HFF-Myc (cell line): ENCODE results near the gene POU2AF3.
A peak's percentile ranks its signal among the peaks of the same experiment; 100 is the strongest.
"Not testable (repeated sequence)": the region's sequence is repeated elsewhere in the genome, so short reads cannot be mapped to it uniquely, and the experiment has no call there.

Source experiments
- DNase-seq: peaks from one replicate; pipeline ENCODE4 v3.0.0-alpha.2; 2011; ENCODE audit warnings: low read depth; ENCODE audit errors: extremely low read depth
- H3K4me3 ChIP-seq: replicated peaks from 2 replicates; pipeline ENCODE4 v1.5.1; 2011; ENCODE audit warnings: low read depth, mild to moderate bottlenecking, control low read depth, low read length
- CTCF ChIP-seq: IDR thresholded peaks from 2 replicates; pipeline ENCODE4 v1.5.1; 2012; ENCODE audit warnings: mild to moderate bottlenecking, low read depth, low read length, control low read depth; ENCODE audit errors: missing control alignments

The POU2AF3 gene

GRCh38 chr11:111264646-111265045 is 33.7 kb upstream of the POU2AF3 start:
- no peak overlapping the region for H3K4me3 ChIP-seq
- no peak for TF ChIP-seq CTCF
- no peak for DNase-seq

- no peak overlapping the region for H3K4me3 ChIP-seq
- TF ChIP-seq CTCF = no peak
- DNase-seq = no peak
Observed at GRCh38 chr11:111265421-111265820, 32.9 kb upstream of the POU2AF3 start.

GRCh38 chr11:111268303-111268702 is 30.0 kb upstream of the POU2AF3 start:
- H3K4me3 ChIP-seq, DNase-seq: not testable (repeated sequence)

GRCh38 chr11:111269146-111269868 is 29.0 kb upstream of the POU2AF3 start:
- no peak overlapping the region for H3K4me3 ChIP-seq
- DNase-seq = no peak
- no peak for TF ChIP-seq CTCF

GRCh38 chr11:111272420-111272819 is 25.9 kb upstream of the POU2AF3 start:
- no peak for DNase-seq
- no peak for TF ChIP-seq CTCF
- no peak overlapping the region for H3K4me3 ChIP-seq

GRCh38 chr11:111282562-111283075 is 15.7 kb upstream of the POU2AF3 start:
- TF ChIP-seq CTCF = no peak
- no peak overlapping the region for H3K4me3 ChIP-seq
- no peak for DNase-seq

GRCh38 chr11:111283945-111284481 is 14.3 kb upstream of the POU2AF3 start:
- H3K4me3 ChIP-seq = no peak overlapping the region
- DNase-seq = peak; percentile 30
- TF ChIP-seq CTCF = no peak
